Esophagus (tissue), 2 donors: ENCODE measurements around the gene KAT2B. TPM values are rescaled to one million over a fixed set of nuclear protein-coding genes. Genes with fewer than 3 reads are reported as not detected.

Experiments
- H3K27ac ChIP-seq, 2 donors: one replicate each; pipeline ENCODE4 v1.5.1; 2013; ENCODE audit warnings: low read depth in 2 of 2, mild to moderate bottlenecking in 2 of 2, inconsistent platforms in 1 of 2, low read length in 1 of 2, moderate library complexity in 1 of 2
- H3K27me3 ChIP-seq, 2 donors: one replicate each; pipeline ENCODE4 v1.6.1; 2013; ENCODE audit warnings: low read length in 2 of 2, control low read depth in 1 of 2, mild to moderate bottlenecking in 1 of 2; ENCODE audit not compliant: insufficient read depth in 2 of 2, control insufficient read depth in 1 of 2
- H3K36me3 ChIP-seq, 2 donors: one replicate each; pipeline ENCODE4 v1.6.1; 2013; ENCODE audit warnings: low read length in 1 of 2; ENCODE audit not compliant: control insufficient read depth in 2 of 2, insufficient read depth in 2 of 2
- H3K4me1 ChIP-seq, 2 donors: one replicate each; pipeline ENCODE4 v1.6.1; 2013; ENCODE audit warnings: low read length in 1 of 2; ENCODE audit not compliant: control insufficient read depth in 2 of 2, insufficient read depth in 2 of 2
- H3K4me3 ChIP-seq, 2 donors: one replicate each; pipeline ENCODE4 v1.5.1; 2013; ENCODE audit warnings: low read length in 2 of 2, mild to moderate bottlenecking in 2 of 2, low read depth in 1 of 2, moderate library complexity in 1 of 2
- H3K9me3 ChIP-seq, 2 donors: one replicate each; pipeline ENCODE4 v1.6.1; 2013; ENCODE audit warnings: mild to moderate bottlenecking in 2 of 2, low read depth in 1 of 2, low read length in 1 of 2, moderate library complexity in 1 of 2; ENCODE audit not compliant: control insufficient read depth in 2 of 2, insufficient read depth in 1 of 2
- WGBS, 2 donors: extraction: QIAGEN DNeasy Blood & Tissue Kit; methylation state at CpG; one replicate each; pipeline ENCODE4 v1.1.7; 2013; 5-methylcytosine and 5-hydroxymethylcytosine counted together
- polyA plus RNA-seq, 2 donors: library from polyadenylated mRNA; stranded (reverse); fragments of 200-250 nt; gene quantifications; one replicate each; pipeline ENCODE4 v1.2.3, GENCODE V29; 2013
- donor health status: healthy with polysubstance abuse.
- donor health status: Bipolar disorder and iron deficiency.

Gene KAT2B
- polyA plus RNA-seq, 2 donors = 11.9 to 20.1 TPM

DNA sequence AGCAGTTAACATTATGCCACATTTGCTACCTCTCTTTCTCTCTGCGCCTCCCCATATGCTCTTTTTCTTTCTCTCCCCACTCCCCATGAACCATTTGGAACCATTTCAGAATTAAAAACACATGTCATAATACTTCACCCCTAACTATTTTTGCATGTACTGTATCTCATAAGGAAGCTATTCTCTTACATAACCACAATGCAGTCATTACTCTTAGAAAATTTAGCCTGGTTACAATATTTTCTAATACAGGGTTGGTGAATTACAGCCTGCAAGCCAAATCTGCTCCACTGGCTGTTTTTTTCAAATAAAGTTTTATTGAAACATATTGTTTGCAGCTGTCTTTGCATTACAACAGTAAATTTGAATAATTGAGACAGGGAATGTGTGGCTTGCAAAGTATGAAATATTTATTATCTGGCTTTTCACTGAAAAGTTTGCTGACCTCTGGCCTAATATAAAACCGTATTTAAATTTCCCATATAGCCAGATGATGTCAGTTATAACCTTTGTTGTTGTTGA, 82.9 kb downstream of the KAT2B start:
- no peaks in the 10 kb centered on the region for H3K9me3 ChIP-seq
- 92 to 96% methylated on average over 2 of the region's 2 CpGs for WGBS, 2 donors
- H3K36me3 ChIP-seq = peaks cover 9 to 18% of the 10 kb centered on the region in 2 donors
- no peaks in the 10 kb centered on the region for H3K4me1 ChIP-seq
- H3K4me3 ChIP-seq = no peak overlapping the region
- H3K27ac ChIP-seq = no peak overlapping the region
- no peaks in the 10 kb centered on the region for H3K27me3 ChIP-seq

- Histone ChIP-seq H3K9me3 (no peaks in the 10 kb centered on the region), H3K4me3 (no peak overlapping the region), H3K4me1 (no peaks in the 10 kb centered on the region), H3K27ac (no peak overlapping the region), H3K27me3 (no peaks in the 10 kb centered on the region), H3K36me3 (peaks cover 9 to 12% of the 10 kb centered on the region in 2 donors)
- WGBS, 2 donors = 95 to 96% methylated on average over 2 to 4 of the region's 4 CpGs
Measured at GRCh38 chr3:20125289-20125688, 85.0 kb downstream of the KAT2B start.

DNA sequence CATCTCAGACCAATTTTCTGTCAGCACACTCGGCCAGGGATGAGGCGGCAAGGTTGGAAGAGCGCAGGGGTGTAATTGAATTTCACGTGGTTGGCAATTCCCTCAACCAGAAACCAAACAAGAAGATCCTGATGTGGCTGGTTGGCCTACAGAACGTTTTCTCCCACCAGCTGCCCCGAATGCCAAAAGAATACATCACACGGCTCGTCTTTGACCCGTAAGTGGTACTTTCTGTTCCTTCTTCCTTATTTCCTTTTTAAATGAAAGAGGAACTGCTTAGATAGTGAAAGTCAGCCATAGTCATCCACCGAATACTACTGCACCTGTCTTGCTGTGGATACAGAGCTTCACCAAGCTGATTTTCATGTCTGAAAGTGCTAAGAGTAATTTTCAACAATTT, 85.7 kb downstream of the KAT2B start:
- Histone ChIP-seq H3K4me1 (no peaks in the 10 kb centered on the region), H3K9me3 (no peaks in the 10 kb centered on the region), H3K36me3 (peaks cover 9 to 12% of the 10 kb centered on the region in 2 donors), H3K4me3 (no peak overlapping the region), H3K27ac (no peak overlapping the region), H3K27me3 (no peaks in the 10 kb centered on the region)
- WGBS, 2 donors = 84 to 86% methylated on average over 10 of the region's 10 CpGs

GRCh38 chr3:20128358-20128757, 88.1 kb downstream of the KAT2B start:
- Histone ChIP-seq H3K36me3 (peaks cover 6 to 9% of the 10 kb centered on the region in 2 donors), H3K4me1 (no peaks in the 10 kb centered on the region)

GRCh38 chr3:20130106-20130505, 89.9 kb downstream of the KAT2B start:
- H3K27me3 ChIP-seq = no peaks in the 10 kb centered on the region
- H3K36me3 ChIP-seq = peaks cover 6 to 9% of the 10 kb centered on the region in 2 donors
- no peaks in the 10 kb centered on the region for H3K4me1 ChIP-seq
- H3K4me3 ChIP-seq = no peak overlapping the region
- H3K27ac ChIP-seq = no peak overlapping the region
- 71 to 80% methylated on average over 7 of the region's 7 CpGs for WGBS, 2 donors
- no peaks in the 10 kb centered on the region for H3K9me3 ChIP-seq

More at GRCh38 chr3:20128358-20128757, 88.1 kb downstream of the KAT2B start:
- no peak overlapping the region for H3K27ac ChIP-seq
- no peaks in the 10 kb centered on the region for H3K27me3 ChIP-seq
- 78 to 95% methylated on average over 2 of the region's 2 CpGs for WGBS, 2 donors
- no peaks in the 10 kb centered on the region for H3K9me3 ChIP-seq
- H3K4me3 ChIP-seq = no peak overlapping the region

- no peak overlapping the region for H3K4me3 ChIP-seq
- 88 to 89% methylated on average over 1 of the region's 1 CpG for WGBS, 2 donors
- H3K27ac ChIP-seq = no peak overlapping the region
- H3K4me1 ChIP-seq = no peaks in the 10 kb centered on the region
- peaks cover 0 to 3% of the 10 kb centered on the region in 2 donors for H3K36me3 ChIP-seq
- H3K9me3 ChIP-seq = no peaks in the 10 kb centered on the region
- no peaks in the 10 kb centered on the region for H3K27me3 ChIP-seq
Measured at GRCh38 chr3:20136231-20136630, 96.0 kb downstream of the KAT2B start.

GRCh38 chr3:20137647-20138046, 97.4 kb downstream of the KAT2B start:
- no peaks in the 10 kb centered on the region for H3K9me3 ChIP-seq
- H3K36me3 ChIP-seq = peaks cover 0 to 5% of the 10 kb centered on the region in 2 donors
- H3K27me3 ChIP-seq = no peaks in the 10 kb centered on the region
- no peak overlapping the region for H3K4me3 ChIP-seq
- 91 to 93% methylated on average over 4 of the region's 4 CpGs for WGBS, 2 donors
- no peak overlapping the region for H3K27ac ChIP-seq
- H3K4me1 ChIP-seq = no peaks in the 10 kb centered on the region

GRCh38 chr3:20140881-20141280, 100.6 kb downstream of the KAT2B start:
- Histone ChIP-seq H3K27me3 (no peaks in the 10 kb centered on the region), H3K4me1 (no peaks in the 10 kb centered on the region), H3K27ac (no peak overlapping the region), H3K4me3 (no peak overlapping the region), H3K36me3 (peaks cover 0 to 6% of the 10 kb centered on the region in 2 donors), H3K9me3 (no peaks in the 10 kb centered on the region)
- 51 to 55% methylated on average over 2 of the region's 2 CpGs for WGBS, 2 donors

GRCh38 chr3:20141316-20141715, 101.1 kb downstream of the KAT2B start:
- Histone ChIP-seq H3K27ac (no peak overlapping the region), H3K9me3 (no peaks in the 10 kb centered on the region), H3K4me1 (no peaks in the 10 kb centered on the region), H3K4me3 (no peak overlapping the region), H3K36me3 (peaks cover 0 to 6% of the 10 kb centered on the region in 2 donors), H3K27me3 (no peaks in the 10 kb centered on the region)
- WGBS, 2 donors = 53 to 65% methylated on average over 2 of the region's 2 CpGs

- peaks cover 0 to 6% of the 10 kb centered on the region in 2 donors for H3K36me3 ChIP-seq
- H3K4me3 ChIP-seq = no peak overlapping the region
- H3K9me3 ChIP-seq = no peaks in the 10 kb centered on the region
- H3K27me3 ChIP-seq = no peaks in the 10 kb centered on the region
- H3K4me1 ChIP-seq = no peaks in the 10 kb centered on the region
- H3K27ac ChIP-seq = no peak overlapping the region
- WGBS, 2 donors = 56 to 59% methylated on average over 7 of the region's 7 CpGs
Measured at GRCh38 chr3:20141851-20142250, 101.6 kb downstream of the KAT2B start.
